Lung (tissue), 16 donors: Measurements from ENCODE around the gene CHIC1. TPM values are rescaled to one million over a fixed set of nuclear protein-coding genes. Genes with fewer than 3 reads are reported as not detected.
"Not testable (repeated sequence)": the region's sequence is repeated elsewhere in the genome, so short reads cannot be mapped to it uniquely, and the experiment has no call there.

ENCODE experiments used
- ATAC-seq: fragments of 200-7000 bp; cut with Tn5 transposase; one replicate; pipeline ENCODE4 v1.9.1; 2020; ENCODE audit warnings: moderate number of reproducible peaks; ENCODE audit not compliant: insufficient read depth, low FRiP score
- DNase-seq, 3 donors: peaks; one replicate each; pipeline ENCODE4 v3.0.0-alpha.2; 2013 to 2017
- H3K27ac ChIP-seq, 2 donors: one replicate each; pipeline ENCODE4 v1.5.1; 2013; ENCODE audit warnings: mild to moderate bottlenecking in 2 of 2, moderate library complexity in 2 of 2, control low read depth in 1 of 2, inconsistent platforms in 1 of 2, low read depth in 1 of 2, low read length in 1 of 2
- H3K27me3 ChIP-seq, 3 donors: one replicate each; pipeline ENCODE4 v1.5.1; 2013; ENCODE audit warnings: low read length in 2 of 3; ENCODE audit not compliant: control insufficient read depth in 3 of 3, insufficient read depth in 3 of 3
- H3K36me3 ChIP-seq, 4 donors: one replicate each; pipeline ENCODE4 v1.5.1; 2013; ENCODE audit warnings: low read length in 4 of 4, mild to moderate bottlenecking in 1 of 4, moderate library complexity in 1 of 4; ENCODE audit not compliant: control insufficient read depth in 4 of 4, insufficient read depth in 4 of 4
- H3K4me1 ChIP-seq, 5 donors: one replicate each; pipeline ENCODE4 v1.5.1; 2013; ENCODE audit warnings: low read length in 5 of 5, mild to moderate bottlenecking in 2 of 5, moderate library complexity in 1 of 5; ENCODE audit not compliant: control insufficient read depth in 5 of 5, insufficient read depth in 5 of 5
- H3K4me3 ChIP-seq: one replicate; pipeline ENCODE4 v1.5.1; 2013; ENCODE audit warnings: mild to moderate bottlenecking, control low read depth, moderate library complexity
- H3K9ac ChIP-seq, 2 donors: one replicate each; pipeline ENCODE4 v1.5.1; 2013; ENCODE audit warnings: low read length in 2 of 2, control low read depth in 1 of 2; ENCODE audit not compliant: insufficient read depth in 1 of 2
- H3K9me3 ChIP-seq, 4 donors: one replicate each; pipeline ENCODE4 v1.5.1; 2013; ENCODE audit warnings: low read length in 3 of 4, mild to moderate bottlenecking in 1 of 4, moderate library complexity in 1 of 4; ENCODE audit not compliant: control insufficient read depth in 4 of 4, insufficient read depth in 3 of 4
- CTCF ChIP-seq: IDR thresholded peaks from 2 replicates; pipeline ENCODE4 v1.5.1; 2012; ENCODE audit warnings: mild to moderate bottlenecking; ENCODE audit errors: control extremely low read depth, extremely low read depth
- WGBS, 2 donors: extraction: QIAGEN DNeasy Blood & Tissue Kit; methylation state at CpG; one replicate each; pipeline ENCODE4 v1.1.7; 2013; 5-methylcytosine and 5-hydroxymethylcytosine counted together
- long read RNA-seq, 5 donors: transcript quantifications; one replicate each; lab custom pipeline, GENCODE V29; 2026
- polyA plus RNA-seq, 2 donors: library from polyadenylated mRNA; stranded (reverse); fragments of 200-250 nt; gene quantifications; one replicate each; pipeline ENCODE4 v1.2.1, GENCODE V29; 2013
- total RNA-seq, 2 donors: library from RNA; depleted of rRNA in 1 of 2; stranded (reverse); fragments of >200 nt in 1 of 2; gene quantifications; one replicate each; pipeline ENCODE4 v1.2.1, GENCODE V29; 2014 to 2021
- donor health status: control.
- donor health status: control.
- donor health status: Bipolar disorder and iron deficiency.
- donor health status: healthy.
- donor health status: DM: yes; HTN: yes; CAD: no.

Gene CHIC1
- total RNA-seq, result 10 to 100 TPM in 1 of 2 donors, 1 to 10 TPM in 1; 6.7 to 14.3 TPM
- 1 to 10 TPM; 2.0 to 2.1 TPM for polyA plus RNA-seq
- long read RNA-seq, donor 1, full-length matches to known transcripts, result 1 of 1 reads
- long read RNA-seq, donor 1, partial matches to known transcripts, result 0 of 1 reads
- long read RNA-seq, donor 1, other reads (novel, unspliced or antisense), result 0 of 1 reads
- long read RNA-seq, donor 2, result 0 reads
- long read RNA-seq, donor 3, result 0 reads
- long read RNA-seq, donor 4, full-length matches to known transcripts, result 1 of 1 reads
- long read RNA-seq, donor 4, partial matches to known transcripts, result 0 of 1 reads
- long read RNA-seq, donor 4, other reads (novel, unspliced or antisense), result 0 of 1 reads
- long read RNA-seq, donor 5, result 0 reads

- 1 to 26% methylated on average over 35 to 51 of the region's 51 CpGs for WGBS, 2 donors
- peak within 1 kb of the TSS; percentile 4 to 56 for H3K9ac ChIP-seq
- H3K36me3 ChIP-seq, result no peaks in the 10 kb centered on the region
- peak within 1 kb of the TSS; percentile 68 to 86 for H3K27ac ChIP-seq
- H3K4me3 ChIP-seq, result peak within 1 kb of the TSS; percentile 77
- H3K9me3 ChIP-seq, result peaks cover 0 to 4% (median 0%) of the 10 kb centered on the region in 4 donors
- ATAC-seq (peak; percentile 67), DNase-seq (peak; percentile 70 to 77 (median 75))
- H3K27me3 ChIP-seq, result peaks cover 0 to 2% (median 0%) of the 10 kb centered on the region in 3 donors
- TF ChIP-seq CTCF, result no peak
- H3K4me1 ChIP-seq, result peaks cover 0 to 5% (median 0%) of the 10 kb centered on the region in 5 donors
These were observed at the start of gene CHIC1 for GRCh38 chrX:73562984-73563737. Gene CHIC1 (plus strand): TSS chrX:73563197. CDS start chrX:73563285, 88 bp downstream.

- H3K27ac ChIP-seq, H3K4me3 ChIP-seq, H3K4me1 ChIP-seq, H3K36me3 ChIP-seq, ATAC-seq, H3K27me3 ChIP-seq, DNase-seq, H3K9ac ChIP-seq, H3K9me3 ChIP-seq: not testable (repeated sequence)
- 51 to 72% methylated on average over 2 of the region's 2 CpGs for WGBS, 2 donors
These were observed 40.2 kb upstream of the CHIC1 start for GRCh38 chrX:73522823-73523222.

GRCh38 chrX:73524906-73525305 is 38.1 kb upstream of the CHIC1 start:
- no peak overlapping the region for H3K27ac ChIP-seq
- H3K4me3 ChIP-seq, result no peak overlapping the region
- no peaks in the 10 kb centered on the region for H3K4me1 ChIP-seq
- no peak overlapping the region for H3K9ac ChIP-seq
- no peak for DNase-seq
- no peaks in the 10 kb centered on the region for H3K36me3 ChIP-seq
- H3K27me3 ChIP-seq, result peaks cover 0 to 4% (median 0%) of the 10 kb centered on the region in 3 donors
- TF ChIP-seq CTCF, result no peak
- ATAC-seq, result no peak
- H3K9me3 ChIP-seq, result peaks cover 0 to 11% (median 4%) of the 10 kb centered on the region in 4 donors
- WGBS, 2 donors, result 79 to 90% methylated on average over 8 of the region's 8 CpGs
